CD4-positive, alpha-beta T cell (primary cell): ENCODE results near the gene RETREG1. TPM values are rescaled to one million over a fixed set of nuclear protein-coding genes. Genes with fewer than 3 reads are reported as not detected.

ENCODE experiments used
- ATAC-seq: fragments of 200-7000 bp; cut with Tn5 transposase; one replicate; pipeline ENCODE4 v1.10.0; 2022; ENCODE audit warnings: mild to moderate bottlenecking; ENCODE audit not compliant: poor library complexity
- CTCF ChIA-PET: fragments of 350-600 bp; sonication (Branson Sonifier 250); formaldehyde crosslinking; loops from one replicate; lab custom pipeline; 2021; ENCODE audit warnings: antibody characterized with exemption, inconsistent platforms; lab: Charles Lee
- POLR2A ChIA-PET: fragments of 350-600 bp; sonication (Branson Sonifier 250); formaldehyde crosslinking; loops from one replicate; lab custom pipeline; 2021; ENCODE audit warnings: antibody characterized with exemption, inconsistent platforms; lab: Charles Lee
- DNase-seq, 14 experiments: peaks; one replicate each; pipeline ENCODE4 v3.0.0-alpha.2; 2013 to 2020; ENCODE audit warnings: mixed read lengths in 2 of 14
- H3K27ac ChIP-seq, 2 donors: one replicate each; pipeline versions ENCODE4 v1.5.1 to v1.7.0; 2013; ENCODE audit warnings: low read length in 2 of 2, low read depth in 1 of 2, mild to moderate bottlenecking in 1 of 2
- H3K27me3 ChIP-seq, 2 experiments: 1 replicate in 1 of 2; 2 replicates in 1 of 2; pipeline versions ENCODE4 v1.6.1 to v1.7.0; 2013; ENCODE audit warnings: low read length in 2 of 2, control low read depth in 1 of 2, mild to moderate bottlenecking in 1 of 2, moderate library complexity in 1 of 2; ENCODE audit not compliant: insufficient read depth in 2 of 2, control insufficient read depth in 1 of 2
- H3K36me3 ChIP-seq: one replicate; pipeline ENCODE4 v1.6.1; 2013; ENCODE audit warnings: low read length, control low read depth; ENCODE audit not compliant: insufficient read depth
- H3K4me1 ChIP-seq: one replicate; pipeline ENCODE4 v1.6.1; 2013; ENCODE audit warnings: low read length, control low read depth; ENCODE audit not compliant: insufficient read depth
- H3K4me3 ChIP-seq: one replicate; pipeline ENCODE4 v1.5.1; 2013; ENCODE audit warnings: mild to moderate bottlenecking, low read length, moderate library complexity
- H3K9me3 ChIP-seq, 2 experiments: 1 replicate in 1 of 2; 2 replicates in 1 of 2; pipeline versions ENCODE4 v1.6.1 to v1.7.0; 2013; ENCODE audit warnings: low read length in 2 of 2, mild to moderate bottlenecking in 2 of 2, control low read depth in 1 of 2, moderate library complexity in 1 of 2; ENCODE audit not compliant: control insufficient read depth in 1 of 2, insufficient read depth in 1 of 2
- H3K27ac Mint-ChIP-seq: one replicate; pipeline ENCODE4 v1.8.0; 2020; ENCODE audit warnings: mixed read lengths
- H3K27me3 Mint-ChIP-seq: one replicate; pipeline ENCODE4 v1.8.0; 2021; ENCODE audit warnings: mixed read lengths
- H3K36me3 Mint-ChIP-seq: one replicate; pipeline ENCODE4 v1.8.0; 2021; ENCODE audit warnings: low read depth, mixed read lengths
- H3K4me1 Mint-ChIP-seq: one replicate; pipeline ENCODE4 v1.8.0; 2021; ENCODE audit warnings: low read depth, mixed read lengths
- H3K4me3 Mint-ChIP-seq: one replicate; pipeline ENCODE4 v1.8.0; 2020; ENCODE audit warnings: mild to moderate bottlenecking, mixed read lengths
- H3K9me3 Mint-ChIP-seq: one replicate; pipeline ENCODE4 v1.8.0; 2020; ENCODE audit warnings: mixed read lengths
- CTCF ChIP-seq: fragments of 200-600 bp; IDR thresholded peaks from one replicate; pipeline ENCODE4 v1.8.0; 2022; ENCODE audit warnings: antibody characterized with exemption, mild to moderate bottlenecking
- intact Hi-C, 2 experiments: fragments of 100-400 bp; cut with DNase I in 1 of 2; cut with micrococcal nuclease in 1 of 2; formaldehyde crosslinking; loops; one replicate each; pipeline versions ENCODE4 v1.15.1 to v1.9.0; 2023 to 2025; cut with DNase I, micrococcal nuclease
- total RNA-seq, 174 experiments: library from RNA in 2 of 174; stranded (reverse) in 2 of 174; gene quantifications; one replicate each; pipeline ENCODE4 v1.2.3 and lab custom pipeline; 2021 to 2026

The RETREG1 gene
- total RNA-seq, 2 experiments from 2014 or later = 68.9 to 69.7 TPM

- Mint-ChIP-seq H3K27ac (no peak overlapping the region), H3K4me1 (peaks cover 66% of the 10 kb centered on the region), H3K9me3 (no peaks in the 10 kb centered on the region), H3K36me3 (peaks cover 46% of the 10 kb centered on the region), H3K27me3 (no peaks in the 10 kb centered on the region), H3K4me3 (no peak overlapping the region)
- H3K9me3 ChIP-seq = no peaks in the 10 kb centered on the region
- H3K27me3 ChIP-seq = no peaks in the 10 kb centered on the region
- POLR2A ChIA-PET = no interaction called here
- no peak overlapping the region for H3K4me3 ChIP-seq
- H3K4me1 ChIP-seq = peaks cover 8% of the 10 kb centered on the region
- CTCF ChIA-PET = no interaction called here
- TF ChIP-seq CTCF = no peak
- DNase-seq = no peak
- intact Hi-C loops = no loop called here
- H3K27ac ChIP-seq = no peak overlapping the region
- peaks cover 4% of the 10 kb centered on the region for H3K36me3 ChIP-seq
- no peak for ATAC-seq
These were observed 88.3 kb downstream of the RETREG1 start for GRCh38 chr5:16528382-16529110.

- ChIA-PET CTCF (no interaction called here), POLR2A (no interaction called here)
- H3K4me1 ChIP-seq = peaks cover 10% of the 10 kb centered on the region
- no peak for TF ChIP-seq CTCF
- H3K4me3 Mint-ChIP-seq = no peak overlapping the region
- no peaks in the 10 kb centered on the region for H3K9me3 ChIP-seq
- intact Hi-C loops = no loop called here
- no peak overlapping the region for H3K27ac ChIP-seq
- no peak overlapping the region for H3K27ac Mint-ChIP-seq
- ATAC-seq (no peak), DNase-seq (no peak)
- no peaks in the 10 kb centered on the region for H3K27me3 ChIP-seq
- peaks cover 46% of the 10 kb centered on the region for H3K36me3 Mint-ChIP-seq
- H3K4me3 ChIP-seq = no peak overlapping the region
- no peaks in the 10 kb centered on the region for H3K27me3 Mint-ChIP-seq
- H3K36me3 ChIP-seq = peaks cover 4% of the 10 kb centered on the region
- peaks cover 73% of the 10 kb centered on the region for H3K4me1 Mint-ChIP-seq
- no peaks in the 10 kb centered on the region for H3K9me3 Mint-ChIP-seq
These were observed 91.1 kb downstream of the RETREG1 start for GRCh38 chr5:16525651-16526050.

GRCh38 chr5:16524286-16524685, 92.5 kb downstream of the RETREG1 start:
- peaks cover 77% of the 10 kb centered on the region for H3K4me1 Mint-ChIP-seq
- H3K4me3 Mint-ChIP-seq = no peak overlapping the region
- H3K4me1 ChIP-seq = peaks cover 16% of the 10 kb centered on the region
- peaks cover 4% of the 10 kb centered on the region for H3K36me3 ChIP-seq
- H3K4me3 ChIP-seq = no peak overlapping the region
- DNase-seq (no peak), ATAC-seq (no peak)
- no peaks in the 10 kb centered on the region for H3K27me3 ChIP-seq
- CTCF ChIA-PET = no interaction called here
- H3K9me3 Mint-ChIP-seq = no peaks in the 10 kb centered on the region
- intact Hi-C loops = no loop called here
- H3K36me3 Mint-ChIP-seq = peaks cover 46% of the 10 kb centered on the region
- H3K27ac ChIP-seq = no peak overlapping the region
- no peak overlapping the region for H3K27ac Mint-ChIP-seq
- H3K27me3 Mint-ChIP-seq = no peaks in the 10 kb centered on the region
- no peaks in the 10 kb centered on the region for H3K9me3 ChIP-seq
- POLR2A ChIA-PET = no interaction called here
- no peak for TF ChIP-seq CTCF
